ENCODE measurements around the gene FOXJ1.

Gene FOXJ1

GRCh38 chr17:76154936-76155845 lies 14.1 kb upstream of the FOXJ1 start:
- TF ChIP-seq CTCF (IDR thresholded peaks at IDR 0.05; ENCODE audit: poor library complexity, severe bottlenecking), result no peak
- H3K27me3 ChIP-seq (ENCODE audit: insufficient read depth, poor library complexity, severe bottlenecking), result no peaks in the 10 kb centered on the region
- no peaks in the 10 kb centered on the region for H3K36me3 ChIP-seq (ENCODE audit: low read depth)
- ATAC-seq (ENCODE audit: low read depth) (no peak), DNase-seq (ENCODE audit: low spot score) (no peak)
- no peak overlapping the region for H3K4me3 ChIP-seq (ENCODE audit: severe bottlenecking)
- no peaks in the 10 kb centered on the region for H3K9me3 ChIP-seq (ENCODE audit: severe bottlenecking)
- H3K4me1 ChIP-seq (ENCODE audit: insufficient read depth, poor library complexity, severe bottlenecking), result no peaks in the 10 kb centered on the region
- H3K27ac ChIP-seq (ENCODE audit: poor library complexity, severe bottlenecking), result no peak overlapping the region

GRCh38 chr17:76154292-76154691 lies 13.2 kb upstream of the FOXJ1 start:
- ATAC-seq (ENCODE audit: low read depth) (no peak), DNase-seq (ENCODE audit: low spot score) (no peak)
- H3K27me3 ChIP-seq (ENCODE audit: insufficient read depth, poor library complexity, severe bottlenecking), result no peaks in the 10 kb centered on the region
- no peak overlapping the region for H3K4me3 ChIP-seq (ENCODE audit: severe bottlenecking)
- H3K36me3 ChIP-seq (ENCODE audit: low read depth), result no peaks in the 10 kb centered on the region
- H3K27ac ChIP-seq (ENCODE audit: poor library complexity, severe bottlenecking), result no peak overlapping the region
- no peaks in the 10 kb centered on the region for H3K9me3 ChIP-seq (ENCODE audit: severe bottlenecking)
- TF ChIP-seq CTCF (IDR thresholded peaks at IDR 0.05; ENCODE audit: poor library complexity, severe bottlenecking), result no peak
- no peaks in the 10 kb centered on the region for H3K4me1 ChIP-seq (ENCODE audit: insufficient read depth, poor library complexity, severe bottlenecking)

GRCh38 chr17:76153640-76154039 lies 12.6 kb upstream of the FOXJ1 start:
- no peak for DNase-seq (ENCODE audit: low spot score)
- no peaks in the 10 kb centered on the region for H3K9me3 ChIP-seq (ENCODE audit: severe bottlenecking)

GRCh38 chr17:76153202-76153601 lies 12.2 kb upstream of the FOXJ1 start:
- ATAC-seq (ENCODE audit: low read depth), result no peak
- no peaks in the 10 kb centered on the region for H3K36me3 ChIP-seq (ENCODE audit: low read depth)
- no peak for TF ChIP-seq CTCF (IDR thresholded peaks at IDR 0.05; ENCODE audit: poor library complexity, severe bottlenecking)
- H3K27ac ChIP-seq (ENCODE audit: poor library complexity, severe bottlenecking), result no peak overlapping the region
- H3K9me3 ChIP-seq (ENCODE audit: severe bottlenecking), result no peaks in the 10 kb centered on the region
- DNase-seq (ENCODE audit: low spot score), result no peak
- H3K4me3 ChIP-seq (ENCODE audit: severe bottlenecking), result no peak overlapping the region
- no peaks in the 10 kb centered on the region for H3K27me3 ChIP-seq (ENCODE audit: insufficient read depth, poor library complexity, severe bottlenecking)
- H3K4me1 ChIP-seq (ENCODE audit: insufficient read depth, poor library complexity, severe bottlenecking), result no peaks in the 10 kb centered on the region

More at GRCh38 chr17:76153640-76154039, 12.6 kb upstream of the FOXJ1 start:
- Histone ChIP-seq H3K27me3 (ENCODE audit: insufficient read depth, poor library complexity, severe bottlenecking) (no peaks in the 10 kb centered on the region), H3K36me3 (ENCODE audit: low read depth) (no peaks in the 10 kb centered on the region), H3K4me3 (ENCODE audit: severe bottlenecking) (no peak overlapping the region), H3K27ac (ENCODE audit: poor library complexity, severe bottlenecking) (no peak overlapping the region), H3K4me1 (ENCODE audit: insufficient read depth, poor library complexity, severe bottlenecking) (no peaks in the 10 kb centered on the region)
- no peak for ATAC-seq (ENCODE audit: low read depth)
- TF ChIP-seq CTCF (IDR thresholded peaks at IDR 0.05; ENCODE audit: poor library complexity, severe bottlenecking), result no peak

- DNase-seq (ENCODE audit: low spot score), result no peak
- no peaks in the 10 kb centered on the region for H3K4me1 ChIP-seq (ENCODE audit: insufficient read depth, poor library complexity, severe bottlenecking)
- no peak overlapping the region for H3K27ac ChIP-seq (ENCODE audit: poor library complexity, severe bottlenecking)
- TF ChIP-seq CTCF (IDR thresholded peaks at IDR 0.05; ENCODE audit: poor library complexity, severe bottlenecking), result no peak
- H3K4me3 ChIP-seq (ENCODE audit: severe bottlenecking), result no peak overlapping the region
- H3K27me3 ChIP-seq (ENCODE audit: insufficient read depth, poor library complexity, severe bottlenecking), result no peaks in the 10 kb centered on the region
- no peak for ATAC-seq (ENCODE audit: low read depth)
- H3K9me3 ChIP-seq (ENCODE audit: severe bottlenecking), result no peaks in the 10 kb centered on the region
- H3K36me3 ChIP-seq (ENCODE audit: low read depth), result no peaks in the 10 kb centered on the region
Measured at GRCh38 chr17:76152591-76152990, 11.5 kb upstream of the FOXJ1 start.

Data from RWPE2 (cell line).